Measurements from ENCODE around the gene FARP1.

FARP1 gene

GRCh38 chr13:98333486-98333885 is 190.6 kb downstream of the FARP1 start:
- TF ChIP-seq MAX (IDR thresholded peaks at IDR 0.05) (no peak), TEAD4 (IDR thresholded peaks at IDR 0.05) (no peak)

- TF ChIP-seq TCF12 (IDR thresholded peaks at IDR 0.05; ENCODE audit: low read depth) = no peak
- no peak for TF ChIP-seq EP300 (IDR thresholded peaks at IDR 0.05; ENCODE audit: borderline replicate concordance)
- no peak for TF ChIP-seq NFIC (IDR thresholded peaks at IDR 0.05)
- TF ChIP-seq CEBPB (IDR thresholded peaks at IDR 0.05) = no peak
- no peak for TF ChIP-seq RAD21 (IDR thresholded peaks at IDR 0.05; ENCODE audit: low read depth)
- no peak for TF ChIP-seq EGR1 (IDR thresholded peaks at IDR 0.05)
- TF ChIP-seq CREB1 (IDR thresholded peaks at IDR 0.05; ENCODE audit: low read depth) = no peak
- TF ChIP-seq TEAD4 (IDR thresholded peaks at IDR 0.05) = no peak
- no peak for TF ChIP-seq REST (IDR thresholded peaks at IDR 0.05; ENCODE audit: low read depth)
- no peak for TF ChIP-seq USF1 (IDR thresholded peaks at IDR 0.05)
- TF ChIP-seq FOXM1 (IDR thresholded peaks at IDR 0.05; ENCODE audit: borderline replicate concordance, low read depth) = no peak
- TF ChIP-seq TAF1 (IDR thresholded peaks at IDR 0.05; ENCODE audit: low read depth) = no peak
- TF ChIP-seq YY1 (IDR thresholded peaks at IDR 0.05; ENCODE audit: low read depth) = no peak
- TF ChIP-seq ZBTB7A (IDR thresholded peaks at IDR 0.05; ENCODE audit: low read depth) = no peak
- TF ChIP-seq MAX (IDR thresholded peaks at IDR 0.05) = no peak
Observed at GRCh38 chr13:98334620-98335205, 191.8 kb downstream of the FARP1 start.

GRCh38 chr13:98335721-98336120 is 192.8 kb downstream of the FARP1 start:
- TF ChIP-seq MAX (IDR thresholded peaks at IDR 0.05) = no peak
- no peak for TF ChIP-seq TCF12 (IDR thresholded peaks at IDR 0.05; ENCODE audit: low read depth)
- TF ChIP-seq REST (IDR thresholded peaks at IDR 0.05; ENCODE audit: low read depth) = no peak
- TF ChIP-seq NFIC (IDR thresholded peaks at IDR 0.05) = no peak
- no peak for TF ChIP-seq CEBPB (IDR thresholded peaks at IDR 0.05)
- TF ChIP-seq USF1 (IDR thresholded peaks at IDR 0.05) = no peak
- no peak for TF ChIP-seq TEAD4 (IDR thresholded peaks at IDR 0.05)
- no peak for TF ChIP-seq YY1 (IDR thresholded peaks at IDR 0.05; ENCODE audit: low read depth)
- no peak for TF ChIP-seq CREB1 (IDR thresholded peaks at IDR 0.05; ENCODE audit: low read depth)
- TF ChIP-seq RAD21 (IDR thresholded peaks at IDR 0.05; ENCODE audit: low read depth) = no peak

- TF ChIP-seq TAF1 (IDR thresholded peaks at IDR 0.05; ENCODE audit: low read depth) (no peak), EGR1 (IDR thresholded peaks at IDR 0.05) (no peak), REST (IDR thresholded peaks at IDR 0.05; ENCODE audit: low read depth) (no peak), EP300 (IDR thresholded peaks at IDR 0.05; ENCODE audit: borderline replicate concordance) (no peak), CREB1 (IDR thresholded peaks at IDR 0.05; ENCODE audit: low read depth) (no peak), ZBTB7A (IDR thresholded peaks at IDR 0.05; ENCODE audit: low read depth) (no peak), TCF12 (IDR thresholded peaks at IDR 0.05; ENCODE audit: low read depth) (no peak)
Observed at GRCh38 chr13:98338310-98338709, 195.4 kb downstream of the FARP1 start.
